ENCODE data around the gene SLC24A4. TPM values are rescaled to one million over a fixed set of nuclear protein-coding genes. Genes with fewer than 3 reads are reported as not detected.

The SLC24A4 gene
- total RNA-seq, 1 donor from 2014 or later: 0.34 TPM

DNA sequence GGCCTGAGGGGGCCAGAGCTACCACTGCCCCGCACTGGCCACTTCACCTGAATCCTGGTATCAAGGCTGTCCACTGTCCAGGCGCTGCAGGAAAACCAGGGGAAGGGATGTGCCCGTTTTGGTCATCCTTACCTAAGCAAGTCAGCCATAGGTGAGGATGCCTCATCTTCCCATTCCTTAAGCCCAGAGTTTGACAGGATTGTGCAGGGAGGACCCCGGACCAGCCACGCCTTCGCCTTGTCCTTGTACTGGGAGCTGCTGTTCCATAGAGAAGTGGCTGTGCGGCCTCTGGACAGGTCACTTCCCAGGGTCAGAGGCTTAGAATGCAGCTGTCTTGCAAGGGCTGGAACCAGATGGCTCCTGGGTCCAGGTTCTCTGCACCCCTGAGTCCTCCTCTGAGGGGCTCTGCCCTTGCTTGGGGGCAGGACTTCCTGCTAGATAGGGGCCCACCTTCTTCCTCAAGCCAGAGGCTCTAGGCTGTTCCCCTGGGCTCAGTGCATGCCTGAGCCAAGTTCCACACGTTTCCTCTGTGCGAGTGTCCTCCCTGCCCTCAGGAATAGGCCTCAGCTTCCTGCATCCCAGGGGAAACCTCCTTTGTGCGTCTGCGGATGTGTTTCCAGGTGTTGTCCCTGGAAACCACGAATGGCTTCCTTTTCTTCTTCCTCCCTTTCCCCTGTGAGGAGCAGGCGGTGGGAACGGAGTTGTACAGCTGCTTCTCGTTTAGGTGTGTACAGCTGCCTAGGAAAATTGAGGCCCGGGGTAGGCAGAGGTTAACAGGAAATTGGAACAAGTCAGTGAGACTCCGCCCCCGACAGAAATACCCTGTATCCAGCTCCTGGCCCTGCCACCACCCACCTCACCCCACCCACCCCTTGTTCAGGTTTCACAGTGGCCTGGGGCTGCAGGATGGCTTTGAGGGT lies 136.3 kb downstream of the SLC24A4 start:
- Mint-ChIP-seq H3K4me1 (ENCODE audit: low read depth, unreplicated experiment) (peaks cover 3% of the 10 kb centered on the region), H3K4me3 (ENCODE audit: unreplicated experiment) (no peak overlapping the region), H3K9me3 (ENCODE audit: unreplicated experiment) (no peaks in the 10 kb centered on the region), H3K27ac (ENCODE audit: unreplicated experiment) (no peak overlapping the region), H3K36me3 (ENCODE audit: unreplicated experiment) (no peaks in the 10 kb centered on the region), H3K27me3 (ENCODE audit: unreplicated experiment) (peaks cover 3% of the 10 kb centered on the region)
- DNase-seq: no peak
- TF ChIP-seq, protein P1, sequence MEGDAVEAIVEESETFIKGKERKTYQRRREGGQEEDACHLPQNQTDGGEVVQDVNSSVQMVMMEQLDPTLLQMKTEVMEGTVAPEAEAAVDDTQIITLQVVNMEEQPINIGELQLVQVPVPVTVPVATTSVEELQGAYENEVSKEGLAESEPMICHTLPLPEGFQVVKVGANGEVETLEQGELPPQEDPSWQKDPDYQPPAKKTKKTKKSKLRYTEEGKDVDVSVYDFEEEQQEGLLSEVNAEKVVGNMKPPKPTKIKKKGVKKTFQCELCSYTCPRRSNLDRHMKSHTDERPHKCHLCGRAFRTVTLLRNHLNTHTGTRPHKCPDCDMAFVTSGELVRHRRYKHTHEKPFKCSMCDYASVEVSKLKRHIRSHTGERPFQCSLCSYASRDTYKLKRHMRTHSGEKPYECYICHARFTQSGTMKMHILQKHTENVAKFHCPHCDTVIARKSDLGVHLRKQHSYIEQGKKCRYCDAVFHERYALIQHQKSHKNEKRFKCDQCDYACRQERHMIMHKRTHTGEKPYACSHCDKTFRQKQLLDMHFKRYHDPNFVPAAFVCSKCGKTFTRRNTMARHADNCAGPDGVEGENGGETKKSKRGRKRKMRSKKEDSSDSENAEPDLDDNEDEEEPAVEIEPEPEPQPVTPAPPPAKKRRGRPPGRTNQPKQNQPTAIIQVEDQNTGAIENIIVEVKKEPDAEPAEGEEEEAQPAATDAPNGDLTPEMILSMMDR (IDR thresholded peaks at IDR 0.05; ENCODE audit: partially characterized antibody, unreplicated experiment): no peak

DNA sequence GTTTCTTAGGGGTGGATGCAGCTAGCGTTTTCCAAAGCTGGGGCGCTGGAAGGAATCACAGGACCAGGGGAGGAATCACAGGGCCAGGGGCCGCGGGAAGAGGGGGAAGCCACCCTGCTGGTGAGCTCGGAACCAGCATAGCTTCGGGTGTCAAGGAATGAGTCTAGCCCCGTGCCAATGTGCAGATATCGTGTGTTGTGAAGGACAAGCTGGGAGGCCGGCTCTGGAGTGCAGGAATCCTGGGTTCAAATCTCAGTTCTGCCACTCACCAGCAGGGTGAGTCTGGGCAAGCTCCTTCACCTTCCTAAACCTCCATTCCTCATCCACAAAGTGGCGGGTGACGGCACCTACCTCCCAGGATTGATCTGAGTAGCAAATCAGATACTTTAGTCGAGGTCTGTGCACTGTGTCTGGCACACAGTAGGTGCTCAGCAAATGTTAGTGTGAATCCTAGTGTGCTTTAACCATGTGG lies 137.0 kb downstream of the SLC24A4 start:
- TF ChIP-seq, protein P1 (IDR thresholded peaks at IDR 0.05; ENCODE audit: partially characterized antibody, unreplicated experiment): no peak
- no peak overlapping the region for H3K27ac Mint-ChIP-seq (ENCODE audit: unreplicated experiment)

DNA sequence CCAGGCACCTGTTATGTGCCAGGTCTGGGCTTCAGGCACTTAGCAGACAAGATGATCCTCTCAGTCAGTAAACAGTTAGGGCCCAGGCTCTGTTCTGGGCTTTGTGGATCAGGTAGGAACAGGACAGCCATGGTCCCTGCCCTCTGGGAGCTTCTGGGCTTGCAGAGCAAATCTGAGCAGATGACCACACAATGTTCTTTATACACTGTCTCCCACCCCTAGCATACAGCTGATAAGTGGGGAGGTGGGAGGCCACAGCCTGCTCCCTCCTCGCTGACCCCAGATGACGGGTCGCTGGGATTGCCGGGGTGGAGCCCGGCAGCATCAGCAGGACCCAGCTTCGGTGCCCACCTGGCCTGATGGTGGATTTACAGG lies 137.6 kb downstream of the SLC24A4 start:
- TF ChIP-seq, protein P1 (IDR thresholded peaks at IDR 0.05; ENCODE audit: partially characterized antibody, unreplicated experiment): no peak
- H3K4me3 Mint-ChIP-seq (ENCODE audit: unreplicated experiment): no peak overlapping the region
- H3K36me3 Mint-ChIP-seq (ENCODE audit: unreplicated experiment): no peaks in the 10 kb centered on the region
- no peak for DNase-seq
- peaks cover 3% of the 10 kb centered on the region for H3K4me1 Mint-ChIP-seq (ENCODE audit: low read depth, unreplicated experiment)
- H3K9me3 Mint-ChIP-seq (ENCODE audit: unreplicated experiment): no peaks in the 10 kb centered on the region
- H3K27ac Mint-ChIP-seq (ENCODE audit: unreplicated experiment): no peak overlapping the region
- H3K27me3 Mint-ChIP-seq (ENCODE audit: unreplicated experiment): peaks cover 3% of the 10 kb centered on the region

More for the DNA sequence above, 137.0 kb downstream of the SLC24A4 start:
- Mint-ChIP-seq H3K4me3 (ENCODE audit: unreplicated experiment) (no peak overlapping the region), H3K27me3 (ENCODE audit: unreplicated experiment) (peaks cover 3% of the 10 kb centered on the region), H3K4me1 (ENCODE audit: low read depth, unreplicated experiment) (peaks cover 3% of the 10 kb centered on the region), H3K36me3 (ENCODE audit: unreplicated experiment) (no peaks in the 10 kb centered on the region), H3K9me3 (ENCODE audit: unreplicated experiment) (no peaks in the 10 kb centered on the region)
- DNase-seq: no peak

DNA sequence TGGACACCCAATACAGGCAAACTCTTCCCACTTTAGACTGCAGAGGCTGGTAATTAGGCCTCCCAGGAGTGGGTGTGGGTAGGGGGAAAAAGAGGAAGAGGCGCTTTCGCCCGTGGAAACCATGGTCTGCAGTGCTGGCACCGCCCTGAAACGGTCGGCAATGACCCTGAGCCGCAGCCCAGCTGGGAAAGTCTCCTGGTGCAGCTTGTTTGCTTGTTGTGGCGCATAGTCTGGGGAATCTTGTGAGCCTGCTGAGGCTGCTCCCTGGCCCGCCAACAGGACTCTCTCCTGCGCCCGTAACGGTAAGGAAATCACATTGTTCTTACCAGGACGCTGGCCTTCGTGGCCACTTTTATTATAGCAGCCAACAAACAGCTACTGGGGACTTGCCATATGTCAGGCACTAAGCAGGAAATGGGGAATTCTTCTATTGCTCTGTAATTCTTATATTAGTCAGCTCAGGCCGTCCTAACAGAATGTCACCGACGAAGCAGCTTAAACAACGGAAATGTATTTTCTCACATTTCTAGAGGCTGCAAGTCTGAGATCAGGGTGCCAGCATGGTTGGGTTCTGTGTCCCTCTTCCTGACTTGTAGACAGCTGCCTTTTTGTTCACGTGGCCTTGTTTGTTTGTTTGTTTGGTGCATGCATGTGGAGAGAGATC lies 138.1 kb downstream of the SLC24A4 start:
- Mint-ChIP-seq H3K27me3 (ENCODE audit: unreplicated experiment) (peaks cover 5% of the 10 kb centered on the region), H3K27ac (ENCODE audit: unreplicated experiment) (no peak overlapping the region), H3K4me3 (ENCODE audit: unreplicated experiment) (no peak overlapping the region), H3K4me1 (ENCODE audit: low read depth, unreplicated experiment) (peaks cover 3% of the 10 kb centered on the region), H3K9me3 (ENCODE audit: unreplicated experiment) (no peaks in the 10 kb centered on the region), H3K36me3 (ENCODE audit: unreplicated experiment) (no peaks in the 10 kb centered on the region)
- TF ChIP-seq, protein P1 (IDR thresholded peaks at IDR 0.05; ENCODE audit: partially characterized antibody, unreplicated experiment): no peak
- DNase-seq: no peak

Measured in glutamatergic neuron (in vitro differentiated cells).